SK-N-SH (cell line): ENCODE results near the gene CACNA2D4. TPM values are rescaled to one million over a fixed set of nuclear protein-coding genes. Genes with fewer than 3 reads are reported as not detected.

ENCODE experiments used
- CTCF ChIA-PET: fragments of 300-600, 350-600 bp; formaldehyde crosslinking; extraction: SDS; loops from one replicate; lab custom pipeline; 2021; lab: Yijun Ruan, JAX
- POLR2A ChIA-PET: fragments of 350-600 bp; sonication (Branson Sonifier 250); formaldehyde crosslinking; extraction: SDS; loops from one replicate; lab custom pipeline; 2020; ENCODE audit warnings: antibody characterized with exemption, inconsistent platforms; lab: Yijun Ruan, JAX
- DNase-seq: peaks from one replicate; pipeline ENCODE4 v3.0.0; 2012
- H2AFZ ChIP-seq: fragments of 200-600 bp; sonication (generic); 2 replicates; pipeline ENCODE4 v1.8.1; 2016; ENCODE audit warnings: antibody characterized with exemption, mild to moderate bottlenecking, low read depth
- H3F3A ChIP-seq: fragments of 200-600 bp; sonication (generic); replicated peaks from 2 replicates; pipeline ENCODE3; 2016; ENCODE audit warnings: antibody characterized with exemption, mild to moderate bottlenecking; ENCODE audit not compliant: insufficient read depth
- H3K27ac ChIP-seq, 2 experiments: fragments of 200-500 bp in 1 of 2; fragments of 200-600 bp in 1 of 2; sonication (Bioruptor generic) in 1 of 2; sonication (generic), shearing (Covaris generic) in 1 of 2; 2 replicates each; pipeline versions ENCODE4 v1.5.1 to v1.6.1; 2014 to 2016; ENCODE audit warnings: low read depth in 2 of 2, inconsistent platforms in 1 of 2, low read length in 1 of 2, mild to moderate bottlenecking in 1 of 2, mixed read lengths in 1 of 2
- H3K27me3 ChIP-seq: fragments of 200-600 bp; sonication (generic), shearing (Covaris generic); 2 replicates; pipeline ENCODE4 v1.6.1; 2016; ENCODE audit warnings: mixed run types; ENCODE audit not compliant: insufficient read depth
- H3K36me3 ChIP-seq, 2 experiments: fragments of 200-500 bp in 1 of 2; fragments of 200-600 bp in 1 of 2; sonication (Bioruptor generic) in 1 of 2; sonication (generic) in 1 of 2; replicated peaks in 1 of 2; 2 replicates each; pipeline versions ENCODE3 to v1.5.1; 2014 to 2016; ENCODE audit warnings: low read length in 1 of 2, mild to moderate bottlenecking in 1 of 2; ENCODE audit not compliant: insufficient read depth in 2 of 2, control insufficient read depth in 1 of 2
- H3K4me1 ChIP-seq, 2 experiments: fragments of 200-500 bp in 1 of 2; fragments of 200-600 bp in 1 of 2; sonication (Bioruptor generic) in 1 of 2; sonication (generic), shearing (Covaris generic) in 1 of 2; 2 replicates each; pipeline versions ENCODE4 v1.5.1 to v1.6.1; 2014 to 2016; ENCODE audit warnings: low read depth in 1 of 2, low read length in 1 of 2, mixed run types in 1 of 2; ENCODE audit not compliant: insufficient read depth in 2 of 2, control insufficient read depth in 1 of 2
- H3K4me2 ChIP-seq: fragments of 200-600 bp; sonication (generic), shearing (Covaris generic); 2 replicates; pipeline ENCODE4 v1.6.1; 2017; ENCODE audit warnings: mixed run types
- H3K4me3 ChIP-seq, 2 experiments: fragments of 200-500 bp in 1 of 2; fragments of 200-600 bp in 1 of 2; sonication (Bioruptor generic) in 1 of 2; sonication (generic), shearing (Covaris generic) in 1 of 2; 2 replicates each; pipeline versions ENCODE4 v1.5.1 to v1.8.1; 2014 to 2016; ENCODE audit warnings: low read depth in 2 of 2, inconsistent platforms in 1 of 2, low read length in 1 of 2, mild to moderate bottlenecking in 1 of 2, mixed read lengths in 1 of 2, moderate library complexity in 1 of 2
- H3K79me2 ChIP-seq: fragments of 200-600 bp; sonication (generic); 2 replicates; pipeline ENCODE4 v1.8.1; 2017; ENCODE audit warnings: mild to moderate bottlenecking; ENCODE audit not compliant: insufficient read depth
- H3K9ac ChIP-seq: fragments of 200-600 bp; sonication (generic); 2 replicates; pipeline ENCODE4 v1.6.1; 2017; ENCODE audit warnings: mixed run types
- H3K9me2 ChIP-seq: fragments of 200-600 bp; sonication (generic); 2 replicates; pipeline ENCODE4 v1.6.1; 2017; ENCODE audit warnings: mixed run types
- H3K9me3 ChIP-seq: fragments of 200-600 bp; sonication (generic); 2 replicates; pipeline ENCODE4 v1.6.1; 2017; ENCODE audit warnings: mixed run types, mild to moderate bottlenecking, moderate library complexity
- H4K20me1 ChIP-seq: fragments of 200-600 bp; sonication (generic); 2 replicates; pipeline ENCODE4 v1.6.1; 2017; ENCODE audit warnings: mild to moderate bottlenecking, mixed run types; ENCODE audit not compliant: insufficient read depth
- EP300 ChIP-seq, 2 experiments: IDR thresholded peaks; 2 replicates each; pipeline versions ENCODE4 v1.4.0 to v1.6.1; 2012; ENCODE audit warnings: borderline replicate concordance in 1 of 2, low read depth in 1 of 2, low read length in 1 of 2
- FOXJ3 ChIP-seq: sonication (generic); formaldehyde crosslinking; IDR thresholded peaks from 2 replicates; pipeline ENCODE4 v1.5.1; 2020; ENCODE audit warnings: mild to moderate bottlenecking, missing genetic modification reagents
- FOXM1 ChIP-seq: IDR thresholded peaks from 2 replicates; pipeline ENCODE4 v1.4.0; 2012; ENCODE audit warnings: low read depth, mild to moderate bottlenecking
- GABPA ChIP-seq: IDR thresholded peaks from 2 replicates; pipeline ENCODE4 v1.4.0; 2012; ENCODE audit warnings: low read depth, mild to moderate bottlenecking
- GATA2 ChIP-seq: sonication (generic); formaldehyde crosslinking; IDR thresholded peaks from 2 replicates; pipeline ENCODE4 v1.5.0; 2020; ENCODE audit warnings: mild to moderate bottlenecking, missing genetic modification reagents
- JUND ChIP-seq: IDR thresholded peaks from 2 replicates; pipeline ENCODE4 v1.4.0; 2012
- MXI1 ChIP-seq: IDR thresholded peaks from 2 replicates; pipeline ENCODE4 v1.6.1; 2012; ENCODE audit warnings: mild to moderate bottlenecking, low read depth, low read length, improper control_type of control experiment
- NFIC ChIP-seq: IDR thresholded peaks from 2 replicates; pipeline ENCODE4 v1.4.0; 2012; ENCODE audit warnings: borderline replicate concordance
- NRF1 ChIP-seq: IDR thresholded peaks from 2 replicates; pipeline ENCODE4 v1.6.1; 2012; ENCODE audit warnings: low read depth, mild to moderate bottlenecking, low read length
- PBX3 ChIP-seq: IDR thresholded peaks from 2 replicates; pipeline ENCODE4; 2012
- POLR2AphosphoS5 ChIP-seq: IDR thresholded peaks from 2 replicates; pipeline ENCODE4 v1.6.1; 2012; ENCODE audit warnings: low read depth, low read length
- RAD21 ChIP-seq: IDR thresholded peaks from 2 replicates; pipeline ENCODE4 v1.6.1; 2012; ENCODE audit warnings: mild to moderate bottlenecking, low read length
- RXRA ChIP-seq: IDR thresholded peaks from 2 replicates; pipeline ENCODE4 v1.4.0; 2012; ENCODE audit warnings: low read depth, mild to moderate bottlenecking, borderline replicate concordance
- SIN3A ChIP-seq: IDR thresholded peaks from 2 replicates; pipeline ENCODE4 v1.6.1; 2012; ENCODE audit warnings: low read depth, mild to moderate bottlenecking, low read length, moderate library complexity, borderline replicate concordance
- SMC3 ChIP-seq: IDR thresholded peaks from 2 replicates; pipeline ENCODE4 v1.6.1; 2012; ENCODE audit warnings: low read depth, low read length, improper control_type of control experiment
- TAF1 ChIP-seq: IDR thresholded peaks from 2 replicates; pipeline ENCODE4 v1.6.1; 2012; ENCODE audit warnings: low read depth, mild to moderate bottlenecking, low read length, moderate library complexity, borderline replicate concordance
- TEAD4 ChIP-seq: IDR thresholded peaks from 2 replicates; pipeline ENCODE4 v1.4.0; 2012; ENCODE audit warnings: mild to moderate bottlenecking, borderline replicate concordance; ENCODE audit not compliant: insufficient read depth
- USF1 ChIP-seq: IDR thresholded peaks from 2 replicates; pipeline ENCODE4 v1.4.0; 2012; ENCODE audit warnings: low read depth, borderline replicate concordance
- YY1 ChIP-seq: IDR thresholded peaks from 2 replicates; pipeline ENCODE4 v1.4.0; 2012; ENCODE audit warnings: low read depth, mild to moderate bottlenecking
- WGBS: methylation state at CpG from one replicate; pipeline ENCODE4 v1.1.6; 2017; ENCODE audit warnings: low lambda C conversion rate; 5-methylcytosine and 5-hydroxymethylcytosine counted together
- polyA plus RNA-seq, 3 experiments: library from polyadenylated mRNA; depleted of rRNA; stranded (reverse); fragments of >200 nt; gene quantifications; 2 replicates each; pipeline ENCODE4 v1.2.3, GENCODE V29; 2012
- TF ChIP-seq, protein P1 (sequence below): IDR thresholded peaks from 2 replicates; pipeline ENCODE4 v1.4.0; 2012; ENCODE audit warnings: low read depth
- TF ChIP-seq, protein P2 (sequence below): fragments of 200-600 bp; sonication (generic); IDR thresholded peaks from 2 replicates; pipeline ENCODE4 v1.6.1; 2017; ENCODE audit warnings: antibody characterized with exemption, mild to moderate bottlenecking, moderate library complexity
- TF ChIP-seq, protein P3 (sequence below): IDR thresholded peaks from 2 replicates; pipeline ENCODE4 v1.4.0; 2012; ENCODE audit warnings: low read depth, borderline replicate concordance

CACNA2D4 gene
- polyA plus RNA-seq, 1 of the 3 experiments (the other 2 are of a cell fraction), result 0.02 TPM

- peaks cover 10% of the 10 kb centered on the region; the same call in 1 of the 2 replicates for H3K27me3 ChIP-seq
- WGBS, result 86% methylated on average over 23 of the region's 27 CpGs
- no peak overlapping the region for H3K4me3 ChIP-seq
- TF ChIP-seq POLR2AphosphoS5, result no peak
- TF ChIP-seq, protein P1, sequence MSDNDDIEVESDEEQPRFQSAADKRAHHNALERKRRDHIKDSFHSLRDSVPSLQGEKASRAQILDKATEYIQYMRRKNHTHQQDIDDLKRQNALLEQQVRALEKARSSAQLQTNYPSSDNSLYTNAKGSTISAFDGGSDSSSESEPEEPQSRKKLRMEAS, result no peak
- no peak for TF ChIP-seq FOXJ3 (CRISPR knock-in tag)
- TF ChIP-seq MXI1, result no peak
- no peak for TF ChIP-seq SMC3
- TF ChIP-seq GABPA, result no peak
- TF ChIP-seq NFIC, result no peak
- no peak for TF ChIP-seq EP300 (IDR thresholded peaks at IDR 0.05; ENCODE audit: borderline replicate concordance in 1 of 2, low read depth in 1 of 2, low read length in 1 of 2)
- TF ChIP-seq SIN3A, result no peak
- no peak for TF ChIP-seq JUND
- no peak for TF ChIP-seq GATA2
- no peaks in the 10 kb centered on the region for H3K9me2 ChIP-seq
- H3K4me1 ChIP-seq, result peaks cover 0 to 7% of the 10 kb centered on the region in 2 experiments; a peak in 1 of 4 replicates
- H3K27ac ChIP-seq, result no peak overlapping the region
- H3K9ac ChIP-seq, result no peak overlapping the region
- POLR2A ChIA-PET, result no interaction called here
- H3K9me3 ChIP-seq, result no peaks in the 10 kb centered on the region
- H3K4me2 ChIP-seq, result no peak overlapping the region
- CTCF ChIA-PET, result interaction anchor here (0.6 to 1.7 kb wide), 5 partner anchors 10 to 564 kb away, joined by 3 to 6 read pairs (median 3); no protein-coding TSS in a partner anchor
- no peaks in the 10 kb centered on the region for H4K20me1 ChIP-seq
- H3F3A ChIP-seq, result no peaks in the 10 kb centered on the region
- H2AFZ ChIP-seq, result no peak overlapping the region
- DNase-seq, result no peak
- H3K79me2 ChIP-seq, result no peaks in the 10 kb centered on the region
- H3K36me3 ChIP-seq, result no peaks in the 10 kb centered on the region
These were observed 107.0 kb downstream of the CACNA2D4 start for GRCh38 chr12:1811281-1811947.

DNA sequence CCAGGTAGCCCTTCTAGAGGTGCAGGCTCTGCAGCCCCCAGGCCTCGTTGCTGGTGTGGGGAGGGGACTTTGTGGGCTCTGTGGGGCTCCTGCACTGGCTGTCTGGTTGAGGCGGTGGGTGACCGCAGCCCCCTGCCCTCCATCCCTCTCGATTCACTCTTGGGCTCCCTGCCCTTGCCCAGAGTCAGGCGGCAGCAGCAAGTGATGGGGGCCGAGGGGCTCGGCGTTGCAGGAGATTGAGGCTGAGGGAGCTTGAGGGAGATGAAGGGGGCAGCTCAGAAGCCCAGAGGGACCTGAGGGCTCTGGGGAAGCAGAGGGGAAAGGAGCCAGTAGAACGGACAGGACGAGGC is 107.5 kb downstream of the CACNA2D4 start:
- H3K4me3 ChIP-seq, result no peak overlapping the region
- H3K4me2 ChIP-seq, result no peak overlapping the region
- H3K9ac ChIP-seq, result no peak overlapping the region
- no peak overlapping the region for H2AFZ ChIP-seq
- no peaks in the 10 kb centered on the region for H4K20me1 ChIP-seq
- H3K27me3 ChIP-seq, result peaks cover 10% of the 10 kb centered on the region; the same call in 1 of the 2 replicates
- ChIA-PET CTCF (interaction anchor here (0.6 to 1.7 kb wide), 3 partner anchors 9 to 564 kb away, joined by 3 to 6 read pairs (median 3); no protein-coding TSS in a partner anchor), POLR2A (no interaction called here)
- H3K27ac ChIP-seq, result no peak overlapping the region
- no peaks in the 10 kb centered on the region for H3K79me2 ChIP-seq
- H3F3A ChIP-seq, result no peaks in the 10 kb centered on the region
- H3K4me1 ChIP-seq, result peaks cover 0 to 5% of the 10 kb centered on the region in 2 experiments; a peak in 1 of 4 replicates
- no peaks in the 10 kb centered on the region for H3K9me3 ChIP-seq
- no peaks in the 10 kb centered on the region for H3K36me3 ChIP-seq
- WGBS, result 73% methylated on average over 7 of the region's 10 CpGs
- no peaks in the 10 kb centered on the region for H3K9me2 ChIP-seq
- DNase-seq, result no peak
- no peak for TF ChIP-seq EP300 (IDR thresholded peaks at IDR 0.05; ENCODE audit: borderline replicate concordance in 1 of 2, low read depth in 1 of 2, low read length in 1 of 2)
- TF ChIP-seq GATA2, result no peak
- no peak for TF ChIP-seq RXRA
- no peak for TF ChIP-seq FOXM1
- no peak for TF ChIP-seq NRF1
- TF ChIP-seq TEAD4, result no peak
- no peak for TF ChIP-seq USF1
- TF ChIP-seq TAF1, result no peak
- no peak for TF ChIP-seq SIN3A
- TF ChIP-seq YY1, result no peak
- TF ChIP-seq PBX3, result no peak
- TF ChIP-seq, protein P2, sequence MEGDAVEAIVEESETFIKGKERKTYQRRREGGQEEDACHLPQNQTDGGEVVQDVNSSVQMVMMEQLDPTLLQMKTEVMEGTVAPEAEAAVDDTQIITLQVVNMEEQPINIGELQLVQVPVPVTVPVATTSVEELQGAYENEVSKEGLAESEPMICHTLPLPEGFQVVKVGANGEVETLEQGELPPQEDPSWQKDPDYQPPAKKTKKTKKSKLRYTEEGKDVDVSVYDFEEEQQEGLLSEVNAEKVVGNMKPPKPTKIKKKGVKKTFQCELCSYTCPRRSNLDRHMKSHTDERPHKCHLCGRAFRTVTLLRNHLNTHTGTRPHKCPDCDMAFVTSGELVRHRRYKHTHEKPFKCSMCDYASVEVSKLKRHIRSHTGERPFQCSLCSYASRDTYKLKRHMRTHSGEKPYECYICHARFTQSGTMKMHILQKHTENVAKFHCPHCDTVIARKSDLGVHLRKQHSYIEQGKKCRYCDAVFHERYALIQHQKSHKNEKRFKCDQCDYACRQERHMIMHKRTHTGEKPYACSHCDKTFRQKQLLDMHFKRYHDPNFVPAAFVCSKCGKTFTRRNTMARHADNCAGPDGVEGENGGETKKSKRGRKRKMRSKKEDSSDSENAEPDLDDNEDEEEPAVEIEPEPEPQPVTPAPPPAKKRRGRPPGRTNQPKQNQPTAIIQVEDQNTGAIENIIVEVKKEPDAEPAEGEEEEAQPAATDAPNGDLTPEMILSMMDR, result no peak
- TF ChIP-seq, protein P3, sequence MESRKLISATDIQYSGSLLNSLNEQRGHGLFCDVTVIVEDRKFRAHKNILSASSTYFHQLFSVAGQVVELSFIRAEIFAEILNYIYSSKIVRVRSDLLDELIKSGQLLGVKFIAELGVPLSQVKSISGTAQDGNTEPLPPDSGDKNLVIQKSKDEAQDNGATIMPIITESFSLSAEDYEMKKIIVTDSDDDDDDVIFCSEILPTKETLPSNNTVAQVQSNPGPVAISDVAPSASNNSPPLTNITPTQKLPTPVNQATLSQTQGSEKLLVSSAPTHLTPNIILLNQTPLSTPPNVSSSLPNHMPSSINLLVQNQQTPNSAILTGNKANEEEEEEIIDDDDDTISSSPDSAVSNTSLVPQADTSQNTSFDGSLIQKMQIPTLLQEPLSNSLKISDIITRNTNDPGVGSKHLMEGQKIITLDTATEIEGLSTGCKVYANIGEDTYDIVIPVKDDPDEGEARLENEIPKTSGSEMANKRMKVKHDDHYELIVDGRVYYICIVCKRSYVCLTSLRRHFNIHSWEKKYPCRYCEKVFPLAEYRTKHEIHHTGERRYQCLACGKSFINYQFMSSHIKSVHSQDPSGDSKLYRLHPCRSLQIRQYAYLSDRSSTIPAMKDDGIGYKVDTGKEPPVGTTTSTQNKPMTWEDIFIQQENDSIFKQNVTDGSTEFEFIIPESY, result no peak
- TF ChIP-seq RAD21, result no peak
